Activated naive CD8-positive, alpha-beta T cell treated with anti-CD3 and anti-CD28 coated beads for 36 hours (primary cell): ENCODE data around the gene ANAPC4. TPM values are rescaled to one million over a fixed set of nuclear protein-coding genes. Genes with fewer than 3 reads are reported as not detected.
"Not testable (repeated sequence)": the region's sequence is repeated elsewhere in the genome, so short reads cannot be mapped to it uniquely, and the experiment has no call there.

Experiments used
- DNase-seq: peaks from one replicate; pipeline ENCODE4 v3.0.0; 2021
- H3K27ac Mint-ChIP-seq: one replicate; pipeline ENCODE4 v1.8.0; 2022; ENCODE audit warnings: mild to moderate bottlenecking, moderate library complexity, mixed read lengths
- H3K27me3 Mint-ChIP-seq: one replicate; pipeline ENCODE4 v1.8.0; 2022; ENCODE audit warnings: mild to moderate bottlenecking, mixed read lengths
- H3K36me3 Mint-ChIP-seq: one replicate; pipeline ENCODE4 v1.8.0; 2021; ENCODE audit warnings: mild to moderate bottlenecking, mixed read lengths
- H3K4me1 Mint-ChIP-seq: one replicate; pipeline ENCODE4 v1.8.0; 2021; ENCODE audit warnings: mixed read lengths
- H3K4me3 Mint-ChIP-seq: one replicate; pipeline ENCODE4 v1.8.0; 2022; ENCODE audit warnings: mild to moderate bottlenecking, moderate library complexity, mixed read lengths
- H3K9me3 Mint-ChIP-seq: one replicate; pipeline ENCODE4 v1.8.0; 2022; ENCODE audit warnings: mixed read lengths
- total RNA-seq, 2 experiments: library from RNA; stranded (reverse); gene quantifications; one replicate each; pipeline ENCODE4 v1.2.3, GENCODE V29; 2021

ANAPC4 gene
- total RNA-seq, 2 experiments from 2014 or later, result 32.0 to 33.0 TPM

- H3K9me3 Mint-ChIP-seq, result no peaks in the 10 kb centered on the region
- no peak for DNase-seq
- no peak overlapping the region for H3K27ac Mint-ChIP-seq
- no peaks in the 10 kb centered on the region for H3K4me1 Mint-ChIP-seq
- no peaks in the 10 kb centered on the region for H3K27me3 Mint-ChIP-seq
- H3K4me3 Mint-ChIP-seq, result no peak overlapping the region
- peaks cover 16% of the 10 kb centered on the region for H3K36me3 Mint-ChIP-seq
Observed at GRCh38 chr4:25361253-25361652, 15.8 kb upstream of the ANAPC4 start.

DNA sequence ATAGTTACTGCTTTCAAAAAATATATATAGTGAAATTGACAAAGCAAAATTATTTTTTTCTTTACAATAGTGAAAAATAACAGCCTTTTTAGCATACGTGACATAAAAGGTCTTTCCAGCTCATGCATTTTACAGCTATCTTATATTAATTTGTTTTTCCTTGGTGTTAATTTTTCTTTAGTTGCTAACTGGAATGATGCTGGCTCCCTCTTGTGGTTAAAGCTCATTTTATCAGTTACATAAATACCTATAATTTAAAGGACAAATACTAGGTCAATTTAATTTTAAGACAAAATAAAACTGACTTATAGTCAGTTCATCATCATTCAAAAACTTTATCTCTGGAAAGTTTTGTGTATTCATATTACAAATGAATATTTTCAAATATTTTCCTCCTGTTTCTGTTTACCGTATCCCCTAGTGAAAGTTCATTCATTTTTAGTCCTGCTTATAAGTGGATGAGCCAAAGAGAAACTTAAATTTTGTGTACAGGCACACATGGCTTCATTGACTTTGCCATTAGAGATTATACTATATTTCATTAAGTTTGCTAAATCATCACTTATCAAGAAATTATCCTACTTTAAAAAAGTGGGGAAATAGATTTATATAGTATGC lies 9.9 kb upstream of the ANAPC4 start:
- Mint-ChIP-seq H3K36me3 (no peaks in the 10 kb centered on the region), H3K4me3 (no peak overlapping the region), H3K27ac (no peak overlapping the region), H3K9me3 (no peaks in the 10 kb centered on the region), H3K4me1 (no peaks in the 10 kb centered on the region), H3K27me3 (no peaks in the 10 kb centered on the region)
- DNase-seq, result no peak

DNA sequence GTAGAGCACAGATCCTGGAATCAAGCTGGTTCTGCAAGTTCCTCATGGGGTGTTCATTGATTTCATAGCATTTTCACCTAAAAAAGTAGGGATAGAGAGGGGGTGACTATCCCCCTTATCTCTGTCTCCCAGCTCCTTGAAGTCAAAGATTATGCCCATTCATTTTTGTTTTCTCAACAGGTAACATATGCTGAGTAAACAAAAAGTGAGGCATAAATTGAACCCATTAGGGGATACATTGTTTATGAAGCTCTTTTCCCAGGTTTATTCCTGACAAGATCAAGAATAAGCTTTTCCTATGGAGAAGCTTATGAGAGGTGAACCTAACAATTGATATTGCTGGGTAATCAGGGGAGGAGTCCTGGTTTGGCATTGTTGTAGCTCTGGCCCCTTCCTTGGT lies 9.2 kb upstream of the ANAPC4 start:
- no peak for DNase-seq
- H3K4me3 Mint-ChIP-seq, result no peak overlapping the region
- no peaks in the 10 kb centered on the region for H3K9me3 Mint-ChIP-seq
- no peaks in the 10 kb centered on the region for H3K36me3 Mint-ChIP-seq
- no peak overlapping the region for H3K27ac Mint-ChIP-seq
- H3K4me1 Mint-ChIP-seq, result no peaks in the 10 kb centered on the region
- no peaks in the 10 kb centered on the region for H3K27me3 Mint-ChIP-seq

DNA sequence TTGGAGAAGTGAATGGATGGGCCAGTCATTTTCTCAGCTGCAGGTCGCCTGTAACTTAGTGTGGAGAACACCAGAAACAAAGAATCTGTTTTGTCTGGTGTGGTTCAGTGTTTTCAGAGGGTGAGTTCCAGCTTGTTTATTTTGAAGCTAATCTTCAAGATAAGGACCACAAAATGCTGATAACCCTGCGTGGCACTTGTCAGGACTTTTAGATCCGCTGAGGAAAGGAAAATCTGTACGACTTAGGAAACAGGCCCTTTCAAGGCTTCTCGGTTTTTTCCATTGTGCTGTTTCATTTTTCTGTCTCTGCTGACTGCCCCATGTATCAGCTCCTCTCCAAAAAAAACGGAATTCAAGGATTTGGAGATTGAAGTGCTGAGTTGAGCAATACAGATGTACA lies 8.7 kb upstream of the ANAPC4 start:
- Mint-ChIP-seq H3K4me1 (no peaks in the 10 kb centered on the region), H3K27ac (no peak overlapping the region), H3K36me3 (no peaks in the 10 kb centered on the region), H3K4me3 (no peak overlapping the region), H3K9me3 (no peaks in the 10 kb centered on the region), H3K27me3 (no peaks in the 10 kb centered on the region)
- no peak for DNase-seq

- no peak overlapping the region for H3K4me3 Mint-ChIP-seq
- no peak for DNase-seq
- peaks cover under 1% of the 10 kb centered on the region for H3K4me1 Mint-ChIP-seq
- H3K27me3 Mint-ChIP-seq, result no peaks in the 10 kb centered on the region
- no peak overlapping the region for H3K27ac Mint-ChIP-seq
- no peaks in the 10 kb centered on the region for H3K9me3 Mint-ChIP-seq
- no peaks in the 10 kb centered on the region for H3K36me3 Mint-ChIP-seq
Observed at GRCh38 chr4:25370242-25370641, 6.8 kb upstream of the ANAPC4 start.

GRCh38 chr4:25372549-25372948 lies 4.5 kb upstream of the ANAPC4 start:
- H3K27ac Mint-ChIP-seq, H3K36me3 Mint-ChIP-seq, DNase-seq, H3K27me3 Mint-ChIP-seq, H3K4me3 Mint-ChIP-seq, H3K4me1 Mint-ChIP-seq, H3K9me3 Mint-ChIP-seq: not testable (repeated sequence)

DNA sequence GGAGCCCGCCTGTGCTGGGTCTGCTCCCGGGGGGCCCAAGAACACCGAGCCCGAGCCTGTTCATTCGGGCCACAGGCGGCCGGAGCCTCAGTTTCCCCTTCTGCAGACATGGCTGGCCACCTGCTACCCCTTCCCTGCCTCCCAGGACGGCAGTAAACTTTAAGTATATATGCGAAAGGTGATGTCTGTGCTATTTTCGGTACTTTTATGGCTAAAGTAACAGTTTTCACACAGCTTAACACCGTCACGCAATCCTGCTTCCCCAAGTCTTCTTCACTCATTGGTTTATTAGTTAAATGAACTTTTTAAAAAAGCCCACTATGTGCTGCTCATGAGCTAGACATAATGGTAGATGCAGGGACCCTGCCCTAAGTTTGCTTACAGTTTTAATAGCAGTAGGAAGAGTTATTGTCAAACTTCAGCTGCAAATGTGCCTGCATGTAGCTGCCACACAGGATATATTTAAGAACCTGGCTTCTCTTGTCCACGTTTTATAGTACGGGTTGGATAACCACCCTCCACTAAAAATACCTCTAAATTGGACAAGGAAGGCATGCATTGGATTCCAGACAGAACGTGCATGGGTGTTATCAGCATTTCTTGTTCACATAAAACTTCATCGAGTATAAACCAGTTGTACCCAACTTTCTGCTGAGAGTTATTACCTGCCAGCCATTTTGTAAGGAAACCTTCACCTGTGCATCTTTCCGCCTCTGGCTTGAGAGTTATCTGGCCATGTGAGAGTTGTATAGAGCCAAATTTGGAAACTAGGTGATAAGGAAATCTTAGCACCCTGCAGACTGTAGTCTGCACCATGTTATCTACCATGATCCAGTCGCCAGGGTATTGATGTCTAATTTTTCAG lies 741 bp downstream of the ANAPC4 start:
- no peaks in the 10 kb centered on the region for H3K27me3 Mint-ChIP-seq
- H3K9me3 Mint-ChIP-seq, result no peaks in the 10 kb centered on the region
- peaks cover 10% of the 10 kb centered on the region for H3K36me3 Mint-ChIP-seq
- peak overlapping the region; percentile 83 for H3K27ac Mint-ChIP-seq
- H3K4me1 Mint-ChIP-seq, result peaks cover 11% of the 10 kb centered on the region
- no peak overlapping the region for H3K4me3 Mint-ChIP-seq
- no peak for DNase-seq

- no peaks in the 10 kb centered on the region for H3K27me3 Mint-ChIP-seq
- peaks cover 11% of the 10 kb centered on the region for H3K36me3 Mint-ChIP-seq
- H3K9me3 Mint-ChIP-seq, result no peaks in the 10 kb centered on the region
- DNase-seq, result no peak
- peaks cover 11% of the 10 kb centered on the region for H3K4me1 Mint-ChIP-seq
- no peak overlapping the region for H3K4me3 Mint-ChIP-seq
- no peak overlapping the region for H3K27ac Mint-ChIP-seq
Observed at GRCh38 chr4:25378437-25378743, 1.3 kb downstream of the ANAPC4 start.

GRCh38 chr4:25379591-25379990 lies 2.5 kb downstream of the ANAPC4 start:
- Mint-ChIP-seq H3K27me3 (no peaks in the 10 kb centered on the region), H3K4me3 (no peak overlapping the region), H3K9me3 (no peaks in the 10 kb centered on the region), H3K4me1 (peaks cover 11% of the 10 kb centered on the region), H3K36me3 (peaks cover 16% of the 10 kb centered on the region), H3K27ac (no peak overlapping the region)
- no peak for DNase-seq

DNA sequence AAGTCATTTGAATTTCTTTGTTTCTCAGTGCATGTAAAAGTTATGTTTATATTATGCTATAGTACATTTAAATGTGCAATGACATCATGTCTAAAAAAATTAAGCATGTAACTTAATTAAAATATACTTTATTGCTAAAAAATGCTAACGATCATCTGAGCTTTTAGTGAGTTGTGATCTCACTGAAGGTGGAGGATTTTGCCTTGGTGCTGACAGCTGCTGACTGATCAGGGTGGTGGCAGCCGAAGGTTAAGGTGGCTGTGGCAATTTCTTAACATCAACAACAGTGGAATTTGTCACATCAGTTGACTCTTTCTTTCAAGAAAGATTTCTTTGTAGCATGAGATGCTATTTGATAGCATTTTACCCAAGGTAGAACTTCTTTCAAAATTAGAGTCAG lies 6.6 kb downstream of the ANAPC4 start:
- no peak overlapping the region for H3K4me3 Mint-ChIP-seq
- H3K27ac Mint-ChIP-seq, result no peak overlapping the region
- DNase-seq, result no peak
- H3K36me3 Mint-ChIP-seq, result peaks cover 20% of the 10 kb centered on the region
- H3K27me3 Mint-ChIP-seq, result no peaks in the 10 kb centered on the region
- no peaks in the 10 kb centered on the region for H3K9me3 Mint-ChIP-seq
- peaks cover 5% of the 10 kb centered on the region for H3K4me1 Mint-ChIP-seq

GRCh38 chr4:25386926-25387325 lies 9.9 kb downstream of the ANAPC4 start:
- peaks cover 5% of the 10 kb centered on the region for H3K4me1 Mint-ChIP-seq
- peaks cover 18% of the 10 kb centered on the region for H3K36me3 Mint-ChIP-seq
- no peaks in the 10 kb centered on the region for H3K27me3 Mint-ChIP-seq
- DNase-seq, result no peak
- H3K4me3 Mint-ChIP-seq, result no peak overlapping the region
- H3K27ac Mint-ChIP-seq, result no peak overlapping the region
- no peaks in the 10 kb centered on the region for H3K9me3 Mint-ChIP-seq

GRCh38 chr4:25397305-25397704 lies 20.2 kb downstream of the ANAPC4 start:
- Mint-ChIP-seq H3K36me3 (peaks cover 57% of the 10 kb centered on the region), H3K4me1 (no peaks in the 10 kb centered on the region), H3K4me3 (no peak overlapping the region), H3K27me3 (no peaks in the 10 kb centered on the region), H3K9me3 (peaks cover 5% of the 10 kb centered on the region), H3K27ac (no peak overlapping the region)
- DNase-seq, result no peak

DNA sequence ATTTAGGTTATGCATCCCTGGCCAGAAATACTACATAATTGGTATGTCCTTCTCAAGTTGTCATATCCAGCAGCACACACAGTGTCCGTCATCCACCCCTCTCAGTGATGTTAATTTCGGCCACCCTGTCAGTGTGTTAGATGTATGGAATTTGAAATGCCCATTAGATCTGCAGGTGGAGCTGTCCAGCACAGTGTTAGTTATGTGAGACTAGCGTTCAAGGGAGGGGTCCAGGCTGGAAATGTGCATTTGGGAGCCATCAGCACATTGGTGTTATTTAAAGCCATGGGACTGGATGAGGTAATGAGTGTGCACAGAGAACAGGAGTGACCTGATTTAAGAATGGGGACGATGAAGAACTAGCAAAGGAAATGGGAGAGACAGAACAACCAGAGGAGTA lies 22.4 kb downstream of the ANAPC4 start:
- Mint-ChIP-seq H3K4me3 (no peak overlapping the region), H3K4me1 (no peaks in the 10 kb centered on the region), H3K27ac (no peak overlapping the region), H3K27me3 (no peaks in the 10 kb centered on the region), H3K36me3 (peaks cover 56% of the 10 kb centered on the region), H3K9me3 (peaks cover 5% of the 10 kb centered on the region)
- no peak for DNase-seq

GRCh38 chr4:25401066-25401465 lies 24.0 kb downstream of the ANAPC4 start:
- H3K4me1 Mint-ChIP-seq, result no peaks in the 10 kb centered on the region
- no peak overlapping the region for H3K4me3 Mint-ChIP-seq
- H3K27ac Mint-ChIP-seq, result no peak overlapping the region
- H3K36me3 Mint-ChIP-seq, result peaks cover 52% of the 10 kb centered on the region
- H3K9me3 Mint-ChIP-seq, result peaks cover 5% of the 10 kb centered on the region
- no peaks in the 10 kb centered on the region for H3K27me3 Mint-ChIP-seq
- no peak for DNase-seq

GRCh38 chr4:25402521-25402920 lies 25.5 kb downstream of the ANAPC4 start:
- Mint-ChIP-seq H3K9me3 (no peaks in the 10 kb centered on the region), H3K27me3 (no peaks in the 10 kb centered on the region), H3K36me3 (peaks cover 41% of the 10 kb centered on the region), H3K4me1 (no peaks in the 10 kb centered on the region), H3K27ac (no peak overlapping the region), H3K4me3 (no peak overlapping the region)
- no peak for DNase-seq

DNA sequence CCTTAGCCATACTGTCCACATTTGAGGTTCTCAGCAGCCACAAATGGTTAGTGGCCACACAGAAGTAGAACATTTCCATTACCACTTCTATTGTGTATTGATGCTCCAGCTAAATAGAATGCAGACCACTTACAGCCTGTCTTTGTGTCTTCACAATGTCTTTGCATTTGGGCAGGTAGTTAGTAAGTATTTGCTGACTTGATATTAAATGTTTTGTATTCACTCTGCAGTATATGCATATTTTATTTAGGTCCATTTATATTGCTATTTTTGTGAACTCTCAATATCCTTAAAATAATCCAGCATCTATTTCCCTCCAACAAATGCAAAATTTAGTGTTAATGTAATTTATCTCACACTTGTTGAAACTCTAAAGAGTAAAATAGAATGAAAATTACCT lies 26.6 kb downstream of the ANAPC4 start:
- Mint-ChIP-seq H3K4me1 (no peaks in the 10 kb centered on the region), H3K9me3 (no peaks in the 10 kb centered on the region), H3K27ac (no peak overlapping the region), H3K4me3 (no peak overlapping the region), H3K36me3 (peaks cover 31% of the 10 kb centered on the region), H3K27me3 (no peaks in the 10 kb centered on the region)
- DNase-seq, result no peak
